ENCODE measurements around the gene FAM162A.

- TF ChIP-seq POLR2AphosphoS5 (IDR thresholded peaks at IDR 0.05): no peak
- TF ChIP-seq, protein P1, sequence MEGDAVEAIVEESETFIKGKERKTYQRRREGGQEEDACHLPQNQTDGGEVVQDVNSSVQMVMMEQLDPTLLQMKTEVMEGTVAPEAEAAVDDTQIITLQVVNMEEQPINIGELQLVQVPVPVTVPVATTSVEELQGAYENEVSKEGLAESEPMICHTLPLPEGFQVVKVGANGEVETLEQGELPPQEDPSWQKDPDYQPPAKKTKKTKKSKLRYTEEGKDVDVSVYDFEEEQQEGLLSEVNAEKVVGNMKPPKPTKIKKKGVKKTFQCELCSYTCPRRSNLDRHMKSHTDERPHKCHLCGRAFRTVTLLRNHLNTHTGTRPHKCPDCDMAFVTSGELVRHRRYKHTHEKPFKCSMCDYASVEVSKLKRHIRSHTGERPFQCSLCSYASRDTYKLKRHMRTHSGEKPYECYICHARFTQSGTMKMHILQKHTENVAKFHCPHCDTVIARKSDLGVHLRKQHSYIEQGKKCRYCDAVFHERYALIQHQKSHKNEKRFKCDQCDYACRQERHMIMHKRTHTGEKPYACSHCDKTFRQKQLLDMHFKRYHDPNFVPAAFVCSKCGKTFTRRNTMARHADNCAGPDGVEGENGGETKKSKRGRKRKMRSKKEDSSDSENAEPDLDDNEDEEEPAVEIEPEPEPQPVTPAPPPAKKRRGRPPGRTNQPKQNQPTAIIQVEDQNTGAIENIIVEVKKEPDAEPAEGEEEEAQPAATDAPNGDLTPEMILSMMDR (IDR thresholded peaks at IDR 0.05; ENCODE audit: poor library complexity, severe bottlenecking): no peak
- TF ChIP-seq, protein P2, sequence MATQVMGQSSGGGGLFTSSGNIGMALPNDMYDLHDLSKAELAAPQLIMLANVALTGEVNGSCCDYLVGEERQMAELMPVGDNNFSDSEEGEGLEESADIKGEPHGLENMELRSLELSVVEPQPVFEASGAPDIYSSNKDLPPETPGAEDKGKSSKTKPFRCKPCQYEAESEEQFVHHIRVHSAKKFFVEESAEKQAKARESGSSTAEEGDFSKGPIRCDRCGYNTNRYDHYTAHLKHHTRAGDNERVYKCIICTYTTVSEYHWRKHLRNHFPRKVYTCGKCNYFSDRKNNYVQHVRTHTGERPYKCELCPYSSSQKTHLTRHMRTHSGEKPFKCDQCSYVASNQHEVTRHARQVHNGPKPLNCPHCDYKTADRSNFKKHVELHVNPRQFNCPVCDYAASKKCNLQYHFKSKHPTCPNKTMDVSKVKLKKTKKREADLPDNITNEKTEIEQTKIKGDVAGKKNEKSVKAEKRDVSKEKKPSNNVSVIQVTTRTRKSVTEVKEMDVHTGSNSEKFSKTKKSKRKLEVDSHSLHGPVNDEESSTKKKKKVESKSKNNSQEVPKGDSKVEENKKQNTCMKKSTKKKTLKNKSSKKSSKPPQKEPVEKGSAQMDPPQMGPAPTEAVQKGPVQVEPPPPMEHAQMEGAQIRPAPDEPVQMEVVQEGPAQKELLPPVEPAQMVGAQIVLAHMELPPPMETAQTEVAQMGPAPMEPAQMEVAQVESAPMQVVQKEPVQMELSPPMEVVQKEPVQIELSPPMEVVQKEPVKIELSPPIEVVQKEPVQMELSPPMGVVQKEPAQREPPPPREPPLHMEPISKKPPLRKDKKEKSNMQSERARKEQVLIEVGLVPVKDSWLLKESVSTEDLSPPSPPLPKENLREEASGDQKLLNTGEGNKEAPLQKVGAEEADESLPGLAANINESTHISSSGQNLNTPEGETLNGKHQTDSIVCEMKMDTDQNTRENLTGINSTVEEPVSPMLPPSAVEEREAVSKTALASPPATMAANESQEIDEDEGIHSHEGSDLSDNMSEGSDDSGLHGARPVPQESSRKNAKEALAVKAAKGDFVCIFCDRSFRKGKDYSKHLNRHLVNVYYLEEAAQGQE (IDR thresholded peaks at IDR 0.05; ENCODE audit: borderline replicate concordance): no peak
- no peak for TF ChIP-seq EP300 (conservative IDR thresholded peaks at IDR 0.05; ENCODE audit: poor library complexity, severe bottlenecking)
- no peak for TF ChIP-seq SMC3 (conservative IDR thresholded peaks at IDR 0.05; ENCODE audit: poor library complexity)
- TF ChIP-seq RAD21 (conservative IDR thresholded peaks at IDR 0.05): no peak
- no peak for TF ChIP-seq TAF1 (IDR thresholded peaks at IDR 0.05; ENCODE audit: low read depth)
- no peak for TF ChIP-seq EZH2 (IDR thresholded peaks at IDR 0.05; ENCODE audit: borderline replicate concordance, insufficient read depth, low read length, poor library complexity, severe bottlenecking)
Measured at GRCh38 chr3:122366379-122366749, 17.6 kb upstream of the FAM162A start.

Data from neural cell (in vitro differentiated cells).